ENCODE results near the gene KCTD17.

The KCTD17 gene

GRCh38 chr22:37054600-37055365 is 3.2 kb downstream of the KCTD17 start:
- H3K9ac ChIP-seq (ENCODE audit: low read depth, low read length, poor library complexity, severe bottlenecking), result no peak overlapping the region
- no peaks in the 10 kb centered on the region for H3K27me3 ChIP-seq (ENCODE audit: insufficient read depth, low read length, poor library complexity, severe bottlenecking)
- no peaks in the 10 kb centered on the region for H3F3A ChIP-seq (ENCODE audit: low read depth)
- peaks cover 17% of the 10 kb centered on the region for H3K4me1 ChIP-seq (ENCODE audit: insufficient read depth, low read length, poor library complexity, severe bottlenecking)
- no peaks in the 10 kb centered on the region for H3K79me2 ChIP-seq (ENCODE audit: insufficient read depth, low read length)
- H3K36me3 ChIP-seq (ENCODE audit: insufficient read depth, low read length), result no peaks in the 10 kb centered on the region
- no peak overlapping the region for H2AFZ ChIP-seq (ENCODE audit: low read length)
- no peak for TF ChIP-seq EZH2phosphoT487 (IDR thresholded peaks at IDR 0.05; ENCODE audit: borderline replicate concordance)
- TF ChIP-seq, protein P1, sequence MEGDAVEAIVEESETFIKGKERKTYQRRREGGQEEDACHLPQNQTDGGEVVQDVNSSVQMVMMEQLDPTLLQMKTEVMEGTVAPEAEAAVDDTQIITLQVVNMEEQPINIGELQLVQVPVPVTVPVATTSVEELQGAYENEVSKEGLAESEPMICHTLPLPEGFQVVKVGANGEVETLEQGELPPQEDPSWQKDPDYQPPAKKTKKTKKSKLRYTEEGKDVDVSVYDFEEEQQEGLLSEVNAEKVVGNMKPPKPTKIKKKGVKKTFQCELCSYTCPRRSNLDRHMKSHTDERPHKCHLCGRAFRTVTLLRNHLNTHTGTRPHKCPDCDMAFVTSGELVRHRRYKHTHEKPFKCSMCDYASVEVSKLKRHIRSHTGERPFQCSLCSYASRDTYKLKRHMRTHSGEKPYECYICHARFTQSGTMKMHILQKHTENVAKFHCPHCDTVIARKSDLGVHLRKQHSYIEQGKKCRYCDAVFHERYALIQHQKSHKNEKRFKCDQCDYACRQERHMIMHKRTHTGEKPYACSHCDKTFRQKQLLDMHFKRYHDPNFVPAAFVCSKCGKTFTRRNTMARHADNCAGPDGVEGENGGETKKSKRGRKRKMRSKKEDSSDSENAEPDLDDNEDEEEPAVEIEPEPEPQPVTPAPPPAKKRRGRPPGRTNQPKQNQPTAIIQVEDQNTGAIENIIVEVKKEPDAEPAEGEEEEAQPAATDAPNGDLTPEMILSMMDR (conservative IDR thresholded peaks at IDR 0.05; ENCODE audit: low read length), result no peak
- H3K4me3 ChIP-seq (ENCODE audit: low read length, poor library complexity, severe bottlenecking), result no peak overlapping the region
- no peaks in the 10 kb centered on the region for H3K9me3 ChIP-seq (ENCODE audit: insufficient read depth, low read depth, low read length)
- H3K4me2 ChIP-seq (ENCODE audit: low read depth, low read length, poor library complexity, severe bottlenecking), result no peak overlapping the region
- no peaks in the 10 kb centered on the region for H3K9me2 ChIP-seq (replicated peaks; ENCODE audit: low read depth, low read length)
- no peaks in the 10 kb centered on the region for H4K20me1 ChIP-seq (ENCODE audit: insufficient read depth, low read length, poor library complexity, severe bottlenecking)

DNA sequence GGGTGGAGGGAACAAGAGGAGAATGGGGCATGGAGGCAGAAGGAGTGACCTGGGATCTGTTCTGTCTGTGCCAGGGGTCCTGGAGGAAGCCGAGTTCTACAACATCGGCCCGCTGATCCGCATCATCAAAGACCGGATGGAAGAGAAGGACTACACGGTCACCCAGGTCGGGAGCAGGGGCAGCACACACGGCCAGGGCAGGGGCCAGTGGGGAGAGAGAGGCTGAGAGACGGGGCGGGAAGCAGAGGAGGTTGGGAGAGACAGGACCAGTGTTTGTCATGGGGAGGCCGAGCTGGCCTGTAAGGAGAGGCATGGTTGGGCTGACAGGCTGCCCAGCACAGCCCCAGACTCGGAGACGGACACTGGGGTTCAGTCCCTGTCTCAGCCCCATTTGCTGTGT is 4.7 kb downstream of the KCTD17 start:
- H3K4me2 ChIP-seq (ENCODE audit: low read depth, low read length, poor library complexity, severe bottlenecking), result no peak overlapping the region
- H3K36me3 ChIP-seq (ENCODE audit: insufficient read depth, low read length), result no peaks in the 10 kb centered on the region
- H3K4me3 ChIP-seq (ENCODE audit: low read length, poor library complexity, severe bottlenecking), result no peak overlapping the region
- H3K4me1 ChIP-seq (ENCODE audit: insufficient read depth, low read length, poor library complexity, severe bottlenecking), result peaks cover 21% of the 10 kb centered on the region
- H3K79me2 ChIP-seq (ENCODE audit: insufficient read depth, low read length), result no peaks in the 10 kb centered on the region
- no peaks in the 10 kb centered on the region for H3F3A ChIP-seq (ENCODE audit: low read depth)
- no peak for TF ChIP-seq EZH2phosphoT487 (IDR thresholded peaks at IDR 0.05; ENCODE audit: borderline replicate concordance)
- TF ChIP-seq, protein P1 (conservative IDR thresholded peaks at IDR 0.05; ENCODE audit: low read length), result no peak
- H3K9ac ChIP-seq (ENCODE audit: low read depth, low read length, poor library complexity, severe bottlenecking), result no peak overlapping the region
- no peak overlapping the region for H2AFZ ChIP-seq (ENCODE audit: low read length)
- no peaks in the 10 kb centered on the region for H3K27me3 ChIP-seq (ENCODE audit: insufficient read depth, low read length, poor library complexity, severe bottlenecking)
- no peaks in the 10 kb centered on the region for H3K9me2 ChIP-seq (replicated peaks; ENCODE audit: low read depth, low read length)
- no peaks in the 10 kb centered on the region for H3K9me3 ChIP-seq (ENCODE audit: insufficient read depth, low read depth, low read length)
- no peaks in the 10 kb centered on the region for H4K20me1 ChIP-seq (ENCODE audit: insufficient read depth, low read length, poor library complexity, severe bottlenecking)

GRCh38 chr22:37057226-37057625 is 5.7 kb downstream of the KCTD17 start:
- H4K20me1 ChIP-seq (ENCODE audit: insufficient read depth, low read length, poor library complexity, severe bottlenecking), result no peaks in the 10 kb centered on the region
- no peaks in the 10 kb centered on the region for H3K9me2 ChIP-seq (replicated peaks; ENCODE audit: low read depth, low read length)
- peaks cover 16% of the 10 kb centered on the region for H3K4me1 ChIP-seq (ENCODE audit: insufficient read depth, low read length, poor library complexity, severe bottlenecking)
- H2AFZ ChIP-seq (ENCODE audit: low read length), result no peak overlapping the region
- no peaks in the 10 kb centered on the region for H3K79me2 ChIP-seq (ENCODE audit: insufficient read depth, low read length)
- H3F3A ChIP-seq (ENCODE audit: low read depth), result no peaks in the 10 kb centered on the region
- no peaks in the 10 kb centered on the region for H3K36me3 ChIP-seq (ENCODE audit: insufficient read depth, low read length)
- no peaks in the 10 kb centered on the region for H3K9me3 ChIP-seq (ENCODE audit: insufficient read depth, low read depth, low read length)
- H3K27me3 ChIP-seq (ENCODE audit: insufficient read depth, low read length, poor library complexity, severe bottlenecking), result no peaks in the 10 kb centered on the region
- no peak overlapping the region for H3K4me3 ChIP-seq (ENCODE audit: low read length, poor library complexity, severe bottlenecking)
- TF ChIP-seq EZH2phosphoT487 (IDR thresholded peaks at IDR 0.05; ENCODE audit: borderline replicate concordance), result no peak
- TF ChIP-seq, protein P1 (conservative IDR thresholded peaks at IDR 0.05; ENCODE audit: low read length), result no peak
- no peak overlapping the region for H3K4me2 ChIP-seq (ENCODE audit: low read depth, low read length, poor library complexity, severe bottlenecking)
- H3K9ac ChIP-seq (ENCODE audit: low read depth, low read length, poor library complexity, severe bottlenecking), result no peak overlapping the region

Measured in Loucy (cell line).